Panc1 (cell line): Measurements from ENCODE around the gene RASGRP3. TPM values are rescaled to one million over a fixed set of nuclear protein-coding genes. Genes with fewer than 3 reads are reported as not detected.

Experiments
- ATAC-seq: fragments of 200-7000 bp; cut with Tn5 transposase; 2 replicates; pipeline ENCODE4 v1.9.1; 2020; ENCODE audit warnings: mild to moderate bottlenecking, moderate library complexity
- BruUV-seq: library from RNA; stranded (reverse); fragments of 400-500 nt; replicated peaks from 2 replicates; lab custom pipeline; 2021; lab: Mats Ljungman, UMichigan
- CTCF ChIA-PET: fragments of 300-600 bp; sonication (Branson Sonifier 250); formaldehyde crosslinking; loops from one replicate; lab custom pipeline; 2022; ENCODE audit warnings: antibody characterized with exemption; lab: Charles Lee
- POLR2A ChIA-PET: fragments of 300-600 bp; sonication (Branson Sonifier 250); formaldehyde crosslinking; loops from one replicate; lab custom pipeline; 2022; ENCODE audit warnings: antibody characterized with exemption; lab: Charles Lee
- DNase-seq: peaks from one replicate; pipeline ENCODE4 v3.0.0-alpha.2; 2010; ENCODE audit warnings: low read depth, low spot score
- H3K27ac ChIP-seq: 2 replicates; pipeline ENCODE4 v1.5.1; 2011; ENCODE audit warnings: mild to moderate bottlenecking, low read length, inconsistent platforms
- H3K27me3 ChIP-seq: fragments of 200-500 bp; sonication (Bioruptor generic); 2 replicates; pipeline ENCODE4 v1.6.0; 2014; ENCODE audit warnings: low read length, inconsistent platforms; ENCODE audit not compliant: control insufficient read depth, insufficient read depth
- H3K36me3 ChIP-seq: fragments of 200-500 bp; sonication (Bioruptor generic); 2 replicates; pipeline ENCODE4 v1.5.1; 2014; ENCODE audit warnings: inconsistent platforms, mild to moderate bottlenecking, low read length, moderate library complexity; ENCODE audit not compliant: control insufficient read depth, insufficient read depth
- H3K4me1 ChIP-seq: 2 replicates; pipeline ENCODE4 v1.5.1; 2011; ENCODE audit warnings: inconsistent platforms, mild to moderate bottlenecking, low read length, moderate library complexity; ENCODE audit not compliant: control insufficient read depth, insufficient read depth
- H3K4me3 ChIP-seq, 2 experiments: 2 replicates each; pipeline ENCODE4 v1.5.1; 2011 to 2012; ENCODE audit warnings: low read depth in 2 of 2, low read length in 2 of 2, mild to moderate bottlenecking in 2 of 2, inconsistent platforms in 1 of 2, moderate library complexity in 1 of 2
- H3K9me3 ChIP-seq: fragments of 200-500 bp; sonication (Bioruptor generic); 2 replicates; pipeline ENCODE4 v1.5.1; 2014; ENCODE audit warnings: low read depth, mild to moderate bottlenecking, inconsistent platforms, low read length, moderate library complexity; ENCODE audit not compliant: control insufficient read depth, insufficient read depth
- POLR2AphosphoS5 ChIP-seq: IDR thresholded peaks from 2 replicates; pipeline ENCODE4 v1.6.1; 2012; ENCODE audit warnings: mild to moderate bottlenecking, low read depth, low read length, moderate library complexity
- SIN3A ChIP-seq: IDR thresholded peaks from 2 replicates; pipeline ENCODE4 v1.6.1; 2012; ENCODE audit warnings: low read depth, mild to moderate bottlenecking, low read length, moderate library complexity, borderline replicate concordance; ENCODE audit not compliant: insufficient read depth
- TCF7L2 ChIP-seq: IDR thresholded peaks from 2 replicates; pipeline ENCODE4 v1.6.1; 2011; ENCODE audit warnings: mild to moderate bottlenecking, low read depth, low read length, inconsistent platforms
- in situ Hi-C: cut with HindIII; loops from 2 replicates; pipeline ENCODE4 v1.10.0; 2016; ENCODE audit warnings: low sequenced_read_pairs, low pct_unique_long_range_greater_than_20kb
- intact Hi-C: fragments of 100-400 bp; cut with micrococcal nuclease; formaldehyde crosslinking; loops from one replicate; pipeline ENCODE4 v1.10.0; 2022; ENCODE audit not compliant: unreplicated experiment
- total RNA-seq: library from RNA; stranded (reverse); gene quantifications from one replicate; pipeline ENCODE4 v1.2.1, GENCODE V29; 2021; ENCODE audit not compliant: unreplicated experiment
- TF ChIP-seq, protein P1 (sequence below), 2 experiments: IDR thresholded peaks; 2 replicates each; pipeline ENCODE4 v1.6.1; 2011 to 2012; ENCODE audit warnings: low read depth in 2 of 2, control low read depth in 1 of 2, low read length in 1 of 2, mild to moderate bottlenecking in 1 of 2, moderate library complexity in 1 of 2; ENCODE audit not compliant: insufficient read depth in 1 of 2
- TF ChIP-seq, protein P2 (sequence below): fragments of 450-650 bp; IDR thresholded peaks from 2 replicates; pipeline ENCODE4 v1.5.1; 2017; ENCODE audit warnings: mild to moderate bottlenecking

The RASGRP3 gene
- total RNA-seq, 1 experiment from 2014 or later, result 2.6 TPM

DNA sequence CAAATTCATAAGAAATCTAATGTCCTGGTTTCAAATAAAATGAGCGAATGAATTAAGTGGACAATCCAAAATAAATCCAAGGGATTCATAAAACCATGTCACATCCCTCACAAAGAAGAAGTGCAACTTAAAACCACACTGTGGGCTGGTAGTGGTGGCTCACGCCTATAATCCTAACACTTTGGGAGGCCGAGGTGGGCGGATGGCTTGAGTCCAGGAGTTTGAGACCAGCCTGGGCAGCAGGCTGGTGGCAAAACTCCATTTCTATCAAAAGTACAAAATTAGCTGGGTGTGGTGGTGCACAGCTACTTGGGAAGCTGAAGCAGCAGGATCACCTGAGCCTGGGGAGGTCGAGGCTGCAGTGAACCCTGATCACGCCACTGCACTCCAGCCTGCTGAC lies 97.2 kb downstream of the RASGRP3 start:
- Histone ChIP-seq H3K27me3 (no peaks in the 10 kb centered on the region), H3K36me3 (no peaks in the 10 kb centered on the region), H3K4me1 (no peaks in the 10 kb centered on the region), H3K4me3 (no peak overlapping the region), H3K9me3 (no peaks in the 10 kb centered on the region), H3K27ac (no peak overlapping the region)
- POLR2A ChIA-PET, result no interaction called here
- BruUV-seq, result no TSS peak
- intact Hi-C loops, result no loop called here
- CTCF ChIA-PET, result interaction anchor here (0.5 to 0.7 kb wide), 2 partner anchors 193 to 669 kb away, joined by 3 read pairs; no protein-coding TSS in a partner anchor
- DNase-seq (no peak), ATAC-seq (no peak)
- no peak for TF ChIP-seq POLR2AphosphoS5
- TF ChIP-seq TCF7L2, result no peak
- TF ChIP-seq, protein P1, sequence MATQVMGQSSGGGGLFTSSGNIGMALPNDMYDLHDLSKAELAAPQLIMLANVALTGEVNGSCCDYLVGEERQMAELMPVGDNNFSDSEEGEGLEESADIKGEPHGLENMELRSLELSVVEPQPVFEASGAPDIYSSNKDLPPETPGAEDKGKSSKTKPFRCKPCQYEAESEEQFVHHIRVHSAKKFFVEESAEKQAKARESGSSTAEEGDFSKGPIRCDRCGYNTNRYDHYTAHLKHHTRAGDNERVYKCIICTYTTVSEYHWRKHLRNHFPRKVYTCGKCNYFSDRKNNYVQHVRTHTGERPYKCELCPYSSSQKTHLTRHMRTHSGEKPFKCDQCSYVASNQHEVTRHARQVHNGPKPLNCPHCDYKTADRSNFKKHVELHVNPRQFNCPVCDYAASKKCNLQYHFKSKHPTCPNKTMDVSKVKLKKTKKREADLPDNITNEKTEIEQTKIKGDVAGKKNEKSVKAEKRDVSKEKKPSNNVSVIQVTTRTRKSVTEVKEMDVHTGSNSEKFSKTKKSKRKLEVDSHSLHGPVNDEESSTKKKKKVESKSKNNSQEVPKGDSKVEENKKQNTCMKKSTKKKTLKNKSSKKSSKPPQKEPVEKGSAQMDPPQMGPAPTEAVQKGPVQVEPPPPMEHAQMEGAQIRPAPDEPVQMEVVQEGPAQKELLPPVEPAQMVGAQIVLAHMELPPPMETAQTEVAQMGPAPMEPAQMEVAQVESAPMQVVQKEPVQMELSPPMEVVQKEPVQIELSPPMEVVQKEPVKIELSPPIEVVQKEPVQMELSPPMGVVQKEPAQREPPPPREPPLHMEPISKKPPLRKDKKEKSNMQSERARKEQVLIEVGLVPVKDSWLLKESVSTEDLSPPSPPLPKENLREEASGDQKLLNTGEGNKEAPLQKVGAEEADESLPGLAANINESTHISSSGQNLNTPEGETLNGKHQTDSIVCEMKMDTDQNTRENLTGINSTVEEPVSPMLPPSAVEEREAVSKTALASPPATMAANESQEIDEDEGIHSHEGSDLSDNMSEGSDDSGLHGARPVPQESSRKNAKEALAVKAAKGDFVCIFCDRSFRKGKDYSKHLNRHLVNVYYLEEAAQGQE (IDR thresholded peaks at IDR 0.05; ENCODE audit: insufficient read depth in 1 of 2, low read depth in 2 of 2, low read length in 1 of 2), result no peak
- TF ChIP-seq, protein P2, sequence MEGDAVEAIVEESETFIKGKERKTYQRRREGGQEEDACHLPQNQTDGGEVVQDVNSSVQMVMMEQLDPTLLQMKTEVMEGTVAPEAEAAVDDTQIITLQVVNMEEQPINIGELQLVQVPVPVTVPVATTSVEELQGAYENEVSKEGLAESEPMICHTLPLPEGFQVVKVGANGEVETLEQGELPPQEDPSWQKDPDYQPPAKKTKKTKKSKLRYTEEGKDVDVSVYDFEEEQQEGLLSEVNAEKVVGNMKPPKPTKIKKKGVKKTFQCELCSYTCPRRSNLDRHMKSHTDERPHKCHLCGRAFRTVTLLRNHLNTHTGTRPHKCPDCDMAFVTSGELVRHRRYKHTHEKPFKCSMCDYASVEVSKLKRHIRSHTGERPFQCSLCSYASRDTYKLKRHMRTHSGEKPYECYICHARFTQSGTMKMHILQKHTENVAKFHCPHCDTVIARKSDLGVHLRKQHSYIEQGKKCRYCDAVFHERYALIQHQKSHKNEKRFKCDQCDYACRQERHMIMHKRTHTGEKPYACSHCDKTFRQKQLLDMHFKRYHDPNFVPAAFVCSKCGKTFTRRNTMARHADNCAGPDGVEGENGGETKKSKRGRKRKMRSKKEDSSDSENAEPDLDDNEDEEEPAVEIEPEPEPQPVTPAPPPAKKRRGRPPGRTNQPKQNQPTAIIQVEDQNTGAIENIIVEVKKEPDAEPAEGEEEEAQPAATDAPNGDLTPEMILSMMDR, result no peak
- TF ChIP-seq SIN3A, result no peak
- in situ Hi-C loops, result no loop called here

DNA sequence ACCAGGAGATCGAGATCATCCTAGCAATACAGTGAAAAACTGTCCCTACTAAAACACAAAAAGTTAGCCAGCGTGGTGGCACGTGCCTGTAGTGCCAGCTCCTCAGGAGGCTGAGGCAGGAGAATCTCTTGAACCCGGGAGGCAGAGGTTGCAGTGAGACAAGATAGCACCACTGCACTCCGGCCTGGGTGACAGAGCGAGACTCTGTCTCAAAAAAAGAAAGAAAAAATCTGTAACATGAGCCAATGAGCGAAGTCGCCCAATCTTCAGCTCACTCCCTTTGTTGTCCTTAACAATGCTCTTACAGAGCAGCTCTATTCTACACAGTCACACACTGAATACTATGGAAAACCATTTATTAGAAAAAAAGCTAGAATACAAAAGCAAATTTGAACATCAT lies 100.6 kb downstream of the RASGRP3 start:
- DNase-seq (no peak), ATAC-seq (no peak)
- Histone ChIP-seq H3K4me3 (no peak overlapping the region), H3K36me3 (no peaks in the 10 kb centered on the region), H3K9me3 (no peaks in the 10 kb centered on the region), H3K27ac (no peak overlapping the region), H3K4me1 (no peaks in the 10 kb centered on the region), H3K27me3 (no peaks in the 10 kb centered on the region)
- no TSS peak for BruUV-seq
- ChIA-PET CTCF (no interaction called here), POLR2A (no interaction called here)
- intact Hi-C loops, result no loop called here
- in situ Hi-C loops, result no loop called here
- no peak for TF ChIP-seq POLR2AphosphoS5
- no peak for TF ChIP-seq SIN3A
- TF ChIP-seq, protein P2, result no peak
- TF ChIP-seq, protein P1 (IDR thresholded peaks at IDR 0.05; ENCODE audit: insufficient read depth in 1 of 2, low read depth in 2 of 2, low read length in 1 of 2), result no peak
- TF ChIP-seq TCF7L2, result no peak
